GM19099 (cell line): ENCODE data around the gene CTLA4.

Source experiments
- POLR2A ChIP-seq: IDR thresholded peaks from 3 replicates; pipeline ENCODE4 v1.6.1; 2011; ENCODE audit warnings: low read depth; ENCODE audit not compliant: insufficient read length; ENCODE audit errors: extremely low read depth

Gene CTLA4

GRCh38 chr2:203897544-203897943, 30.0 kb downstream of the CTLA4 start:
- no peak for TF ChIP-seq POLR2A

GRCh38 chr2:203898657-203899056, 31.1 kb downstream of the CTLA4 start:
- no peak for TF ChIP-seq POLR2A

GRCh38 chr2:203900253-203900652, 32.7 kb downstream of the CTLA4 start:
- no peak for TF ChIP-seq POLR2A

GRCh38 chr2:203904022-203904421, 36.5 kb downstream of the CTLA4 start:
- no peak for TF ChIP-seq POLR2A

- TF ChIP-seq POLR2A: no peak
Measured at GRCh38 chr2:203905656-203906055, 38.1 kb downstream of the CTLA4 start.

- TF ChIP-seq POLR2A: no peak
Measured at GRCh38 chr2:203908066-203908796, 40.7 kb downstream of the CTLA4 start.

- TF ChIP-seq POLR2A: no peak
Measured at GRCh38 chr2:203908797-203909185, 41.2 kb downstream of the CTLA4 start.

GRCh38 chr2:203909261-203909967, 41.8 kb downstream of the CTLA4 start:
- TF ChIP-seq POLR2A: no peak

GRCh38 chr2:203909974-203910373, 42.4 kb downstream of the CTLA4 start:
- TF ChIP-seq POLR2A: no peak

GRCh38 chr2:203913947-203914346, 46.4 kb downstream of the CTLA4 start:
- no peak for TF ChIP-seq POLR2A

GRCh38 chr2:203914546-203915182, 47.1 kb downstream of the CTLA4 start:
- no peak for TF ChIP-seq POLR2A

- no peak for TF ChIP-seq POLR2A
Measured at GRCh38 chr2:203915256-203915655, 47.7 kb downstream of the CTLA4 start.

- no peak for TF ChIP-seq POLR2A
Measured at GRCh38 chr2:203916756-203917155, 49.2 kb downstream of the CTLA4 start.

GRCh38 chr2:203918264-203918663, 50.7 kb downstream of the CTLA4 start:
- TF ChIP-seq POLR2A: no peak

GRCh38 chr2:203918839-203919238, 51.3 kb downstream of the CTLA4 start:
- TF ChIP-seq POLR2A: no peak
